ENCODE results near the gene FAM13C.

DNA sequence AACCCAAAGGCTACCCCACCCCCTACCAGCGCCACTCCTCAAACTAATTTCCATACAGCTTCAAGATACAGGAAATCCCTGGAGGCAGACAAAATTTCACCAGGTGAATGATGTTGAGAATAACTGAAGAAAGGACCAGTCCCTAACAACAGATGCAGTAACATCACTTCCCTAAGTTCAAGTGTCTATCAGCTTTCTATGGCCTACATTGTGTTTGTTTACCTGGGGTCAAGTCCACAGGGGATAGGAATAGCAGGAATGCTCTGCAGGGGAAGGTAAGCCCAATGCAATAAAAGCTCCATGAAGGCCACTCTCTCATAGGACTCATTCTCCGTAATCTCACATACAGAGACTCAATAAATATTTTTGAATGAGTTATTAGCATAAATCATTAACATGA is 26.9 kb downstream of the FAM13C start:
- TF ChIP-seq, protein P1, sequence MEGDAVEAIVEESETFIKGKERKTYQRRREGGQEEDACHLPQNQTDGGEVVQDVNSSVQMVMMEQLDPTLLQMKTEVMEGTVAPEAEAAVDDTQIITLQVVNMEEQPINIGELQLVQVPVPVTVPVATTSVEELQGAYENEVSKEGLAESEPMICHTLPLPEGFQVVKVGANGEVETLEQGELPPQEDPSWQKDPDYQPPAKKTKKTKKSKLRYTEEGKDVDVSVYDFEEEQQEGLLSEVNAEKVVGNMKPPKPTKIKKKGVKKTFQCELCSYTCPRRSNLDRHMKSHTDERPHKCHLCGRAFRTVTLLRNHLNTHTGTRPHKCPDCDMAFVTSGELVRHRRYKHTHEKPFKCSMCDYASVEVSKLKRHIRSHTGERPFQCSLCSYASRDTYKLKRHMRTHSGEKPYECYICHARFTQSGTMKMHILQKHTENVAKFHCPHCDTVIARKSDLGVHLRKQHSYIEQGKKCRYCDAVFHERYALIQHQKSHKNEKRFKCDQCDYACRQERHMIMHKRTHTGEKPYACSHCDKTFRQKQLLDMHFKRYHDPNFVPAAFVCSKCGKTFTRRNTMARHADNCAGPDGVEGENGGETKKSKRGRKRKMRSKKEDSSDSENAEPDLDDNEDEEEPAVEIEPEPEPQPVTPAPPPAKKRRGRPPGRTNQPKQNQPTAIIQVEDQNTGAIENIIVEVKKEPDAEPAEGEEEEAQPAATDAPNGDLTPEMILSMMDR (IDR thresholded peaks at IDR 0.05): no peak
- no peak for TF ChIP-seq POLR2A (IDR thresholded peaks at IDR 0.05)
